ENCODE data around the gene LDHD. TPM values are rescaled to one million over a fixed set of nuclear protein-coding genes. Genes with fewer than 3 reads are reported as not detected.

Gene LDHD
- total RNA-seq, 1 donor from 2014 or later, result 0.60 TPM

GRCh38 chr16:75063549-75064088 is 53.0 kb downstream of the LDHD start:
- DNase-seq (ENCODE audit: low read depth in 2 of 2), result no peak

GRCh38 chr16:75062976-75063346 is 53.6 kb downstream of the LDHD start:
- no peak for DNase-seq (ENCODE audit: low read depth in 2 of 2)

GRCh38 chr16:75062135-75062975 is 54.2 kb downstream of the LDHD start:
- no peak for DNase-seq (ENCODE audit: low read depth in 2 of 2)

Other genes starting within 250 kb of the LDHD start
- 10.0 and 11.5 TPM in 2 replicates for gene WDR59, start 131.7 kb downstream of the LDHD start, total RNA-seq
- 7.9 and 10.7 TPM in 2 replicates for gene ZNRF1, start 117.8 kb downstream of the LDHD start, total RNA-seq
- gene ZFP1, start 31.7 kb upstream of the LDHD start, total RNA-seq, result 5.4 and 10.5 TPM in 2 replicates
- not detected in 2 replicates for gene CTRB2, start 90.4 kb upstream of the LDHD start, total RNA-seq
- not detected in 2 replicates for gene CTRB1, start 102.2 kb upstream of the LDHD start, total RNA-seq
- 65.2 and 104 TPM in 2 replicates for gene BCAR1, start 134.8 kb upstream of the LDHD start, total RNA-seq